GM18873 (cell line): Measurements from ENCODE around the gene ABLIM3.

Source experiments
- ATAC-seq: cut with Tn5 transposase; IDR thresholded peaks from one replicate; pipeline ENCODE4 v1.9.1; 2021; ENCODE audit warnings: mild to moderate bottlenecking, moderate library complexity, moderate number of reproducible peaks; ENCODE audit not compliant: unreplicated experiment, low FRiP score

Gene ABLIM3

GRCh38 chr5:149132474-149132873 is 8.8 kb upstream of the ABLIM3 start:
- no peak for ATAC-seq

GRCh38 chr5:149133795-149134777 is 7.2 kb upstream of the ABLIM3 start:
- ATAC-seq = no peak

GRCh38 chr5:149134778-149135500 is 6.4 kb upstream of the ABLIM3 start:
- no peak for ATAC-seq

- no peak for ATAC-seq
Measured at GRCh38 chr5:149135536-149136201, 5.6 kb upstream of the ABLIM3 start.

GRCh38 chr5:149138182-149138923 is 2.9 kb upstream of the ABLIM3 start:
- no peak for ATAC-seq

- ATAC-seq = no peak
Measured at GRCh38 chr5:149140197-149141002, 893 bp upstream of the ABLIM3 start.

- no peak for ATAC-seq
Measured at GRCh38 chr5:149141957-149142851, 911 bp downstream of the ABLIM3 start.

GRCh38 chr5:149143470-149143869 is 2.2 kb downstream of the ABLIM3 start:
- no peak for ATAC-seq

GRCh38 chr5:149144637-149145036 is 3.3 kb downstream of the ABLIM3 start:
- no peak for ATAC-seq

- ATAC-seq = no peak
Measured at GRCh38 chr5:149145138-149145537, 3.8 kb downstream of the ABLIM3 start.

- ATAC-seq = no peak
Measured at GRCh38 chr5:149147676-149148075, 6.4 kb downstream of the ABLIM3 start.

- no peak for ATAC-seq
Measured at GRCh38 chr5:149149942-149150341, 8.6 kb downstream of the ABLIM3 start.

GRCh38 chr5:149150457-149150856 is 9.2 kb downstream of the ABLIM3 start:
- no peak for ATAC-seq

- ATAC-seq = no peak
Measured at GRCh38 chr5:149151717-149152116, 10.4 kb downstream of the ABLIM3 start.

- no peak for ATAC-seq
Measured at GRCh38 chr5:149152317-149152746, 11.0 kb downstream of the ABLIM3 start.

- no peak for ATAC-seq
Measured at GRCh38 chr5:149153193-149153750, 12.0 kb downstream of the ABLIM3 start.

GRCh38 chr5:149153751-149154610 is 12.7 kb downstream of the ABLIM3 start:
- no peak for ATAC-seq
